ENCODE data around the gene KIF18A.

The KIF18A gene

GRCh38 chr11:28043930-28044709, 63.8 kb downstream of the KIF18A start:
- no peak for DNase-seq (ENCODE audit: low spot score)

- no peak for DNase-seq (ENCODE audit: low spot score)
These were observed 67.6 kb downstream of the KIF18A start for GRCh38 chr11:28040384-28040783.

GRCh38 chr11:28038775-28039174, 69.2 kb downstream of the KIF18A start:
- DNase-seq (ENCODE audit: low spot score) = no peak

- DNase-seq (ENCODE audit: low spot score) = no peak
These were observed 81.2 kb downstream of the KIF18A start for GRCh38 chr11:28026634-28027290.

GRCh38 chr11:28017816-28018215, 90.1 kb downstream of the KIF18A start:
- DNase-seq (ENCODE audit: low spot score) = no peak

GRCh38 chr11:28011813-28012212, 96.1 kb downstream of the KIF18A start:
- DNase-seq (ENCODE audit: low spot score) = no peak

- DNase-seq (ENCODE audit: low spot score) = no peak
These were observed 98.0 kb downstream of the KIF18A start for GRCh38 chr11:28009996-28010395.

GRCh38 chr11:28009388-28009787, 98.6 kb downstream of the KIF18A start:
- no peak for DNase-seq (ENCODE audit: low spot score)

- DNase-seq (ENCODE audit: low spot score) = no peak
These were observed 104.3 kb downstream of the KIF18A start for GRCh38 chr11:28003615-28004014.

- no peak for DNase-seq (ENCODE audit: low spot score)
These were observed 109.4 kb downstream of the KIF18A start for GRCh38 chr11:27998552-27998951.

- no peak for DNase-seq (ENCODE audit: low spot score)
These were observed 110.6 kb downstream of the KIF18A start for GRCh38 chr11:27997344-27997743.

- DNase-seq (ENCODE audit: low spot score) = no peak
These were observed 111.9 kb downstream of the KIF18A start for GRCh38 chr11:27996066-27996465.

GRCh38 chr11:27995083-27995482, 112.9 kb downstream of the KIF18A start:
- no peak for DNase-seq (ENCODE audit: low spot score)

- no peak for DNase-seq (ENCODE audit: low spot score)
These were observed 116.2 kb downstream of the KIF18A start for GRCh38 chr11:27991736-27992135.

- DNase-seq (ENCODE audit: low spot score) = no peak
These were observed 130.4 kb downstream of the KIF18A start for GRCh38 chr11:27977527-27977926.

GRCh38 chr11:27977031-27977430, 130.9 kb downstream of the KIF18A start:
- peak; percentile 64 for DNase-seq (ENCODE audit: low spot score)

GRCh38 chr11:27976262-27976661, 131.7 kb downstream of the KIF18A start:
- no peak for DNase-seq (ENCODE audit: low spot score)

GRCh38 chr11:27973851-27974536, 134.0 kb downstream of the KIF18A start:
- DNase-seq (ENCODE audit: low spot score) = no peak

- no peak for DNase-seq (ENCODE audit: low spot score)
These were observed 135.3 kb downstream of the KIF18A start for GRCh38 chr11:27972522-27973170.

- no peak for DNase-seq (ENCODE audit: low spot score)
These were observed 136.8 kb downstream of the KIF18A start for GRCh38 chr11:27971171-27971570.
